Panc1 (cell line): ENCODE data around the gene DGKD. TPM values are rescaled to one million over a fixed set of nuclear protein-coding genes. Genes with fewer than 3 reads are reported as not detected.

ENCODE experiments used
- ATAC-seq: fragments of 200-7000 bp; cut with Tn5 transposase; 2 replicates; pipeline ENCODE4 v1.9.1; 2020; ENCODE audit warnings: mild to moderate bottlenecking, moderate library complexity
- BruUV-seq: library from RNA; stranded (reverse); fragments of 400-500 nt; replicated peaks from 2 replicates; lab custom pipeline; 2021; lab: Mats Ljungman, UMichigan
- CTCF ChIA-PET: fragments of 300-600 bp; sonication (Branson Sonifier 250); formaldehyde crosslinking; loops from one replicate; lab custom pipeline; 2022; ENCODE audit warnings: antibody characterized with exemption; lab: Charles Lee
- POLR2A ChIA-PET: fragments of 300-600 bp; sonication (Branson Sonifier 250); formaldehyde crosslinking; loops from one replicate; lab custom pipeline; 2022; ENCODE audit warnings: antibody characterized with exemption; lab: Charles Lee
- DNase-seq: peaks from one replicate; pipeline ENCODE4 v3.0.0-alpha.2; 2010; ENCODE audit warnings: low read depth, low spot score
- H3K27ac ChIP-seq: 2 replicates; pipeline ENCODE4 v1.5.1; 2011; ENCODE audit warnings: mild to moderate bottlenecking, low read length, inconsistent platforms
- H3K27me3 ChIP-seq: fragments of 200-500 bp; sonication (Bioruptor generic); 2 replicates; pipeline ENCODE4 v1.6.0; 2014; ENCODE audit warnings: low read length, inconsistent platforms; ENCODE audit not compliant: control insufficient read depth, insufficient read depth
- H3K36me3 ChIP-seq: fragments of 200-500 bp; sonication (Bioruptor generic); 2 replicates; pipeline ENCODE4 v1.5.1; 2014; ENCODE audit warnings: inconsistent platforms, mild to moderate bottlenecking, low read length, moderate library complexity; ENCODE audit not compliant: control insufficient read depth, insufficient read depth
- H3K4me1 ChIP-seq: 2 replicates; pipeline ENCODE4 v1.5.1; 2011; ENCODE audit warnings: inconsistent platforms, mild to moderate bottlenecking, low read length, moderate library complexity; ENCODE audit not compliant: control insufficient read depth, insufficient read depth
- H3K4me3 ChIP-seq, 2 experiments: 2 replicates each; pipeline ENCODE4 v1.5.1; 2011 to 2012; ENCODE audit warnings: low read depth in 2 of 2, low read length in 2 of 2, mild to moderate bottlenecking in 2 of 2, inconsistent platforms in 1 of 2, moderate library complexity in 1 of 2
- H3K9me3 ChIP-seq: fragments of 200-500 bp; sonication (Bioruptor generic); 2 replicates; pipeline ENCODE4 v1.5.1; 2014; ENCODE audit warnings: low read depth, mild to moderate bottlenecking, inconsistent platforms, low read length, moderate library complexity; ENCODE audit not compliant: control insufficient read depth, insufficient read depth
- POLR2AphosphoS5 ChIP-seq: IDR thresholded peaks from 2 replicates; pipeline ENCODE4 v1.6.1; 2012; ENCODE audit warnings: mild to moderate bottlenecking, low read depth, low read length, moderate library complexity
- SIN3A ChIP-seq: IDR thresholded peaks from 2 replicates; pipeline ENCODE4 v1.6.1; 2012; ENCODE audit warnings: low read depth, mild to moderate bottlenecking, low read length, moderate library complexity, borderline replicate concordance; ENCODE audit not compliant: insufficient read depth
- in situ Hi-C: cut with HindIII; loops from 2 replicates; pipeline ENCODE4 v1.10.0; 2016; ENCODE audit warnings: low sequenced_read_pairs, low pct_unique_long_range_greater_than_20kb
- intact Hi-C: fragments of 100-400 bp; cut with micrococcal nuclease; formaldehyde crosslinking; loops from one replicate; pipeline ENCODE4 v1.10.0; 2022; ENCODE audit not compliant: unreplicated experiment
- total RNA-seq: library from RNA; stranded (reverse); gene quantifications from one replicate; pipeline ENCODE4 v1.2.1, GENCODE V29; 2021; ENCODE audit not compliant: unreplicated experiment
- TF ChIP-seq, protein P1 (sequence below), 2 experiments: IDR thresholded peaks; 2 replicates each; pipeline ENCODE4 v1.6.1; 2011 to 2012; ENCODE audit warnings: low read depth in 2 of 2, control low read depth in 1 of 2, low read length in 1 of 2, mild to moderate bottlenecking in 1 of 2, moderate library complexity in 1 of 2; ENCODE audit not compliant: insufficient read depth in 1 of 2
- TF ChIP-seq, protein P2 (sequence below): fragments of 450-650 bp; IDR thresholded peaks from 2 replicates; pipeline ENCODE4 v1.5.1; 2017; ENCODE audit warnings: mild to moderate bottlenecking

DGKD gene
- total RNA-seq, 1 experiment from 2014 or later, result 89.0 TPM

DNA sequence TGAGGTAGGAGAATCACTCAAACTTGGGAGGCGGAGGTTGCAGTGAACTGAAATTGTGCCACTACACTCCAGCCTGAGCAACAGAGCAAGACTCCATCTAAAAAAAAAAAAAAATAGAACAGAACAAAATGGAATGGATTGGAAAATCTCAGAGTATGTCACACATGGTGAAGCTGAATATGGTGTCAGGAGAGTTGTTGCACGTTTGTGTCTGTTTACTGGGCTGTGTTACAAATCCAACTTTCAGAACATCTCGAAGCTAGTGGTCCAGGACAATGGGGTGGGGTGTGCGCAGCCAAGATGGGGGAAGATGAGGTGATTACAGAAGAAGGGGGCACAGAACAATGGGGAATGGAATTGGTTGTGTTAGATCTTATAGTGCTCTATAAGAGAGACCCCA, 29.0 kb upstream of the DGKD start:
- Histone ChIP-seq H3K9me3 (no peaks in the 10 kb centered on the region), H3K4me3 (no peak overlapping the region), H3K27ac (no peak overlapping the region), H3K27me3 (no peaks in the 10 kb centered on the region), H3K4me1 (no peaks in the 10 kb centered on the region), H3K36me3 (no peaks in the 10 kb centered on the region)
- ATAC-seq, result no peak
- no peak for DNase-seq
- BruUV-seq, result no TSS peak
- intact Hi-C loops (no loop called here), in situ Hi-C loops (no loop called here)
- CTCF ChIA-PET, result no interaction called here
- POLR2A ChIA-PET, result interaction anchor here (0.5 kb wide), 1 partner anchor 11 kb away, joined by 4 read pairs; no protein-coding TSS in a partner anchor
- no peak for TF ChIP-seq POLR2AphosphoS5

DNA sequence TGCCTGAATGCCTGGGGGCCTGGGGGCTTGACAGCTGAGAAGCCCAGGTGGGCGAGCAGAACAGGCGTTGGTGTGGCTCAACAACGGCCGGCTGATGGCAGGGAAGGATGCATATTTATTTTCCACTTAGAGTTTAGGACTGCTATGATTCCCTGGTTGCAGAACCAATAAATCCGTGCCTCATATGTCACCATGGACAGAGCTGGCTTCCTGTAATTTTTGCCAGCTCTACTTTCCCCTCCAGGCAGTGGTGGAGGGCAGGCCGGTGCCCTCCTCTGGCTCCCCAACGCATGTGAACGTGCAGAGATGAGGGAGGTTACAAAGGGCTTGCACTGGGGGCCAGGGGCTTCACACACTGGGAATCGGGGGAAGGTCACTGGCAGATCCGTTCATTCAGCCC, 28.5 kb upstream of the DGKD start:
- CTCF ChIA-PET, result no interaction called here
- H3K9me3 ChIP-seq, result no peaks in the 10 kb centered on the region
- intact Hi-C loops, result no loop called here
- no peaks in the 10 kb centered on the region for H3K4me1 ChIP-seq
- POLR2A ChIA-PET, result interaction anchor here (0.5 kb wide), 1 partner anchor 11 kb away, joined by 4 read pairs; no protein-coding TSS in a partner anchor
- no peaks in the 10 kb centered on the region for H3K36me3 ChIP-seq
- no peaks in the 10 kb centered on the region for H3K27me3 ChIP-seq
- no TSS peak for BruUV-seq
- no peak overlapping the region for H3K4me3 ChIP-seq
- no peak for TF ChIP-seq POLR2AphosphoS5
- TF ChIP-seq, protein P1, sequence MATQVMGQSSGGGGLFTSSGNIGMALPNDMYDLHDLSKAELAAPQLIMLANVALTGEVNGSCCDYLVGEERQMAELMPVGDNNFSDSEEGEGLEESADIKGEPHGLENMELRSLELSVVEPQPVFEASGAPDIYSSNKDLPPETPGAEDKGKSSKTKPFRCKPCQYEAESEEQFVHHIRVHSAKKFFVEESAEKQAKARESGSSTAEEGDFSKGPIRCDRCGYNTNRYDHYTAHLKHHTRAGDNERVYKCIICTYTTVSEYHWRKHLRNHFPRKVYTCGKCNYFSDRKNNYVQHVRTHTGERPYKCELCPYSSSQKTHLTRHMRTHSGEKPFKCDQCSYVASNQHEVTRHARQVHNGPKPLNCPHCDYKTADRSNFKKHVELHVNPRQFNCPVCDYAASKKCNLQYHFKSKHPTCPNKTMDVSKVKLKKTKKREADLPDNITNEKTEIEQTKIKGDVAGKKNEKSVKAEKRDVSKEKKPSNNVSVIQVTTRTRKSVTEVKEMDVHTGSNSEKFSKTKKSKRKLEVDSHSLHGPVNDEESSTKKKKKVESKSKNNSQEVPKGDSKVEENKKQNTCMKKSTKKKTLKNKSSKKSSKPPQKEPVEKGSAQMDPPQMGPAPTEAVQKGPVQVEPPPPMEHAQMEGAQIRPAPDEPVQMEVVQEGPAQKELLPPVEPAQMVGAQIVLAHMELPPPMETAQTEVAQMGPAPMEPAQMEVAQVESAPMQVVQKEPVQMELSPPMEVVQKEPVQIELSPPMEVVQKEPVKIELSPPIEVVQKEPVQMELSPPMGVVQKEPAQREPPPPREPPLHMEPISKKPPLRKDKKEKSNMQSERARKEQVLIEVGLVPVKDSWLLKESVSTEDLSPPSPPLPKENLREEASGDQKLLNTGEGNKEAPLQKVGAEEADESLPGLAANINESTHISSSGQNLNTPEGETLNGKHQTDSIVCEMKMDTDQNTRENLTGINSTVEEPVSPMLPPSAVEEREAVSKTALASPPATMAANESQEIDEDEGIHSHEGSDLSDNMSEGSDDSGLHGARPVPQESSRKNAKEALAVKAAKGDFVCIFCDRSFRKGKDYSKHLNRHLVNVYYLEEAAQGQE (IDR thresholded peaks at IDR 0.05; ENCODE audit: insufficient read depth in 1 of 2, low read depth in 2 of 2, low read length in 1 of 2), result peak; percentile 18 to 37; a peak in 1 of 4 replicates
- DNase-seq (no peak), ATAC-seq (no peak)
- no peak overlapping the region for H3K27ac ChIP-seq
- in situ Hi-C loops, result no loop called here

DNA sequence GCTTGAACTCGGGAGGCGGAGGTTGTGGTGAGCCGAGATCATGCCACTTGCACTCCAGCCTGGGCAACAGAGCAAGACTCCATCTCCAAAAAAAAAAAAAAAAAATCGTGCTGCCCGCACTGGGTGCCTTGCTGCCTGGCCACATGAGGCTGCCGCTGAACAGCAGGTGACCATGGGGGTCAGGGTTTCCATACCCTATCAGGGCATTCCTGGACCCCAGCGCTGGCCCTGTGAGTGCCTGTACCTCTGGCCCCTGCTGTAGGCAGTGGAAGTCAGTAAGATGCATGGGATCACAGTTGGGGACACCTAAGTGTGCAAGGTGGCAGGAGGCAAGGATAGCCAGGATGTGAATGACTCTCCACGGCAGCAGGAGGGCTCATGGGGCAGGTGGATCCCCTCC, 27.8 kb upstream of the DGKD start:
- intact Hi-C loops, result no loop called here
- no TSS peak for BruUV-seq
- Histone ChIP-seq H3K36me3 (no peaks in the 10 kb centered on the region), H3K4me3 (no peak overlapping the region), H3K27ac (no peak overlapping the region), H3K4me1 (no peaks in the 10 kb centered on the region), H3K27me3 (no peaks in the 10 kb centered on the region), H3K9me3 (no peaks in the 10 kb centered on the region)
- TF ChIP-seq, protein P1 (IDR thresholded peaks at IDR 0.05; ENCODE audit: insufficient read depth in 1 of 2, low read depth in 2 of 2, low read length in 1 of 2), result no peak
- TF ChIP-seq, protein P2, sequence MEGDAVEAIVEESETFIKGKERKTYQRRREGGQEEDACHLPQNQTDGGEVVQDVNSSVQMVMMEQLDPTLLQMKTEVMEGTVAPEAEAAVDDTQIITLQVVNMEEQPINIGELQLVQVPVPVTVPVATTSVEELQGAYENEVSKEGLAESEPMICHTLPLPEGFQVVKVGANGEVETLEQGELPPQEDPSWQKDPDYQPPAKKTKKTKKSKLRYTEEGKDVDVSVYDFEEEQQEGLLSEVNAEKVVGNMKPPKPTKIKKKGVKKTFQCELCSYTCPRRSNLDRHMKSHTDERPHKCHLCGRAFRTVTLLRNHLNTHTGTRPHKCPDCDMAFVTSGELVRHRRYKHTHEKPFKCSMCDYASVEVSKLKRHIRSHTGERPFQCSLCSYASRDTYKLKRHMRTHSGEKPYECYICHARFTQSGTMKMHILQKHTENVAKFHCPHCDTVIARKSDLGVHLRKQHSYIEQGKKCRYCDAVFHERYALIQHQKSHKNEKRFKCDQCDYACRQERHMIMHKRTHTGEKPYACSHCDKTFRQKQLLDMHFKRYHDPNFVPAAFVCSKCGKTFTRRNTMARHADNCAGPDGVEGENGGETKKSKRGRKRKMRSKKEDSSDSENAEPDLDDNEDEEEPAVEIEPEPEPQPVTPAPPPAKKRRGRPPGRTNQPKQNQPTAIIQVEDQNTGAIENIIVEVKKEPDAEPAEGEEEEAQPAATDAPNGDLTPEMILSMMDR, result no peak
- TF ChIP-seq SIN3A, result no peak
- ATAC-seq (no peak), DNase-seq (no peak)
- in situ Hi-C loops, result no loop called here
- ChIA-PET POLR2A (no interaction called here), CTCF (no interaction called here)
